Pons (tissue), 1 donor: ENCODE data around the gene METTL14.

Source experiments
- DNase-seq: peaks from one replicate; pipeline ENCODE4 v3.0.0-alpha.2; 2016; ENCODE audit warnings: low spot score

Gene METTL14

DNA sequence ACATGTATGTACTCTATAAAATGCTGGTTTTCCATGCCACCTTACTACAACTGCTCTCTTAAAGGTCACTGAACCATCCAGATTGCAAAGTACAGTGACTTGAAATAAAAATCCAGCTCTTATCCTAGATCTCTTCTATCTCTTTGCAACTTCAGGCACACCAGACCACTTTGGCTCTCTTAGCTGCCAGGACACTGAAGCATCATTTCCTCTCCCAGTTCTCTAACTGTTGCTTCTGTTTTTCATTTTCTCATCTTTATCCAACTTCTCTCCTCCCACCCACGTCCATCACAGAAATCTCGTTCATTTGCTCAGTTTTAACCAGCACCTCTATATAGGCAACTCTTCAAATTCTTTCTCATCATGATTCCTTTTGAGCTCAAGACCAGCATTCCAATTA is 74.3 kb downstream of the METTL14 start:
- DNase-seq, result no peak

DNA sequence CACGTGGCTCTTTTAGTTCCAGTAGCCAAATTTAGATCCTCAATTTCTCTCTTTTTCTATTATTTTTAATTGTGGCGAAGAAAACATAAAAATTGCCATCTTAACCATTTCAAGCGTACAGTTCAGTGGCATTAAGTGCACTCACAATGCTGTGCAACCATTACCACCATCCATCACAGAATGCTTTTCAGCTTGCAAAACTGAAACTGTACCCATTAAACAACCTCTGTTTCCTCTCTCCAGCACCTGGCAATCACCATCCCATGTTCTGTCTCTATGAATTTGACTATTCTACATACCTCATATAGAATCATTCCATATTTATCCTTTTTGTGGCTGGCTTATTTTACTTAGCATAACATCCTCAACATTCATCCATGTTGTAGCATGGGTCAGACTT is 74.9 kb downstream of the METTL14 start:
- no peak for DNase-seq

DNA sequence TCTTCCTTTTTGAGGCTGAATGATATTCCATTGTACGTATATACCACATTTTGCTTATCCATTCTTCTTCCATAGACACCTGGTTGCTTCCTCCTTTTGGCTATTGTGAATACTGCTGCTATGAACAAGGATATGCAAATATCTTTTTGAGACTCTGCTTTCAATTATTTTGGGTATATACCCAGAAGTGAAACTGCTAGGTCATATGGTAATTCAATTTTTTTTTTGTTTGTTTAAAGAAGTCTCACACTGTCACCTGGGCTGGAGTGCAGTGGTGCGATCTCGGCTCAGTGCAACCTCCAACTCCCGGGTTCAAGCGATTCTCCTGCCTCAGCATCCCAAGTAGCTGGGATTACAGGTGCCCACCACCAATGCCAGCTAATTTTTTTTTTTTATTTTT is 75.3 kb downstream of the METTL14 start:
- DNase-seq, result no peak

DNA sequence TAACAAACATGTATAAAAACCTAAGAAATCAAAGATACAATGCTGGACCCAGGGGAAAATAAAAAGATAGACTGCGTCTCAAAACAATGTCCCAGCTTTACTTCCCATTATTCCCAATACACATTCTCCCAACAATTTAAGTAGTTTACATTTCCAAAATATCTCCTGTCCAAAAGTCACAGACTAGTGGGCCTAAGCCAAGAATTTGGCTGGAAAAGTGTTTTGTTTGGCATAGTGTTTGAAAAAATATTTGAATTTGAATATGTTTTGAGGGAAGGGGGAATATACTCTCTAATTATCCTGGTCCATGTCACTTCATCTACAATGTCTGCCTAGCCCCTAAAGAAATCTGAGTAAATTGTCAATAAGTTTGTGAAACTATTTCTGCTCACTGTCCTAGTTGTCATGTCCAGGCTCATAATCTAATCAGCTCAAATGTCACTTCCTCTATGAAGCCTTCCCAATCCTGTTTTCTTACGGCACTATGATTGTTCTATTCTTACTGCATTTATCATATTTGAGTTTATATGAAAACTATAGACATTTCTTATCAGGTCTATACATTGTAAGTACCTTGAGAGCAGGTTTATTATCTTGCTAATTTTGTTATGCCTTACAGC is 76.3 kb downstream of the METTL14 start:
- no peak for DNase-seq

DNA sequence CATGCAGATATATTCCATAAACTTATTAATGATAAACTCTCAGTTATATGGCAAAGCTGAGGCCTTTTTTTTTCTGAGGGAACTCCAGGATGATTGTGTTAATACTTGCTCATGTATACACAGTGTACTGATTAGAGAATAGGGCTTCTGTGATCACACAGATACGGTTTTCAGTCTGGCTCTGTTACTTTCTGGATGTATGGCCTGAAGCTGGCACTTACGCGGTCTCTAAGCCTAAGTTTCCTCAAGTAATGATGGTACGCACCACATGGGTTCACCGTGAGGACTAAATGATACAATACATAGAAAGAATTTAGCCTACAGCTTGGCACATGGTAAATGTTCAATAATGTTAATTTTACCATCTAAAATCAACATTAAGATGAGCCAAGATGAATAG is 77.0 kb downstream of the METTL14 start:
- no peak for DNase-seq

DNA sequence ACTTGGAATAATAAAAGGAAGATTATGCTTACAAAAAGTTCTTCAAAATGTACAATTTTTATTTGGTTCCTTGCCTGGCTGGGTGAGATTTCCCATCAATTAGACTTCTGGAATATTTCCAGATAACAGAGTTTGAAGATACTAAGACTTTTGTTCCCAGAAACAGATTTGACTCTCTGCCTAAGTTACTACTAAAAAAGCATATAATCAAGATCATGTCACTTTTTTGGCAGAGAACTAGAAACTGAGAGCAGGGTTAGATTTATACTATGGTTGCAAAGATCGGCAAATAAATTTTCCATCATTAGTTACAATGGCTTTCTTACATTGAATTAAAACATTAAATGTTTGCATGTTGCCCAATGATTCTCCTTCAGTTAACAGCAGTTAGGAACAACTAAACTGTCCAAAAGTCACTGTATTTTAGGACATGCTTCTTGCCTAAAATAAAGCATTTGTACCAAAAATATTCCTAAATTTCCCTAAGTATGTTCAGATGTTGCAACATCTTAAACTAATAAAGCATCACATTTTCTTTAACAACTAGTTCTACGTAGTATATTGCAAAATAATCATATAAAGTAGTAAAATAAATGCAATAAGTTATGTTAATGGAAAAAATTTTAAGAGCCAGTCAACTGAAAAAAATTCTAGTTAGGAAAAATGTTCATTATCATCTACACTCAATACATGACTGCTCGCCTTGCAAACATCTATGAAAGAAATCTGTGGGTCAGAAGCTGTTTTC is 77.7 kb downstream of the METTL14 start:
- no peak for DNase-seq
